Caco-2 (cell line): ENCODE measurements around the gene GPALPP1. TPM values are rescaled to one million over a fixed set of nuclear protein-coding genes. Genes with fewer than 3 reads are reported as not detected.

ENCODE experiments used
- BruUV-seq: library from RNA; stranded (reverse); fragments of 400-500 nt; replicated peaks from 2 replicates; lab custom pipeline; 2021; lab: Mats Ljungman, UMichigan
- CTCF ChIA-PET: fragments of 300-600 bp; sonication (Branson Sonifier 250); formaldehyde crosslinking; loops from one replicate; lab custom pipeline; 2022; ENCODE audit warnings: antibody characterized with exemption; lab: Charles Lee
- POLR2A ChIA-PET: fragments of 300-600 bp; sonication (Branson Sonifier 250); formaldehyde crosslinking; loops from one replicate; lab custom pipeline; 2022; ENCODE audit warnings: antibody characterized with exemption; lab: Charles Lee
- DNase-seq, 2 experiments: peaks; one replicate each; pipeline versions ENCODE4 v3.0.0 to v3.0.0-alpha.2; 2020 to 2022
- H3K27me3 ChIP-seq: replicated peaks from 2 replicates; pipeline ENCODE4 v1.6.0; 2011; ENCODE audit warnings: low read length; ENCODE audit not compliant: control insufficient read depth, insufficient read depth
- H3K36me3 ChIP-seq: 2 replicates; pipeline ENCODE4 v1.5.1; 2011; ENCODE audit warnings: low read length; ENCODE audit not compliant: control insufficient read depth, insufficient read depth
- H3K4me1 ChIP-seq: fragments of 250-450 bp; sonication (Bioruptor Pico); 2 replicates; pipeline ENCODE4 v1.5.1; 2020; ENCODE audit warnings: mild to moderate bottlenecking
- H3K4me3 ChIP-seq: 2 replicates; pipeline ENCODE4 v1.5.1; 2011; ENCODE audit warnings: low read depth, mild to moderate bottlenecking, control low read depth, low read length
- H3K9me3 ChIP-seq: fragments of 250-450 bp; sonication (Bioruptor Pico); 2 replicates; pipeline ENCODE4 v1.5.1; 2020; ENCODE audit warnings: mild to moderate bottlenecking, moderate library complexity
- H3K27ac Mint-ChIP-seq: one replicate; pipeline ENCODE4 v1.8.0; 2022; ENCODE audit warnings: mixed read lengths; ENCODE audit not compliant: unreplicated experiment
- H3K27me3 Mint-ChIP-seq: one replicate; pipeline ENCODE4 v1.8.0; 2022; ENCODE audit warnings: mixed read lengths; ENCODE audit not compliant: insufficient read depth, unreplicated experiment
- H3K36me3 Mint-ChIP-seq: one replicate; pipeline ENCODE4 v1.8.0; 2022; ENCODE audit warnings: mild to moderate bottlenecking, mixed read lengths; ENCODE audit not compliant: insufficient read depth, unreplicated experiment
- H3K4me1 Mint-ChIP-seq: one replicate; pipeline ENCODE4 v1.8.0; 2022; ENCODE audit warnings: low read depth, mixed read lengths; ENCODE audit not compliant: unreplicated experiment
- H3K4me3 Mint-ChIP-seq: one replicate; pipeline ENCODE4 v1.8.0; 2022; ENCODE audit warnings: mild to moderate bottlenecking, moderate library complexity, mixed read lengths; ENCODE audit not compliant: unreplicated experiment
- H3K9me3 Mint-ChIP-seq: one replicate; pipeline ENCODE4 v1.8.0; 2022; ENCODE audit warnings: mixed read lengths; ENCODE audit not compliant: unreplicated experiment
- intact Hi-C: fragments of 100-400 bp; cut with micrococcal nuclease; formaldehyde crosslinking; loops from one replicate; pipeline ENCODE4 v1.10.0; 2022; ENCODE audit not compliant: unreplicated experiment
- total RNA-seq: library from RNA; stranded (reverse); gene quantifications from 2 replicates; pipeline ENCODE4 v1.2.3, GENCODE V29; 2022
- TF ChIP-seq, protein P1 (sequence below), 2 experiments: fragments of 200-600 bp in 1 of 2; IDR thresholded peaks; 1 replicate in 1 of 2; 2 replicates in 1 of 2; pipeline versions ENCODE4 v1.5.1 to v1.8.0; 2011 to 2022; ENCODE audit warnings: antibody characterized with exemption in 1 of 2, control low read depth in 1 of 2, inconsistent platforms in 1 of 2, low read depth in 1 of 2, low read length in 1 of 2, mild to moderate bottlenecking in 1 of 2, moderate library complexity in 1 of 2; ENCODE audit not compliant: insufficient read depth in 1 of 2, severe bottlenecking in 1 of 2, unreplicated experiment in 1 of 2

Gene GPALPP1
- total RNA-seq, 1 experiment from 2014 or later: 36.2 TPM

DNA sequence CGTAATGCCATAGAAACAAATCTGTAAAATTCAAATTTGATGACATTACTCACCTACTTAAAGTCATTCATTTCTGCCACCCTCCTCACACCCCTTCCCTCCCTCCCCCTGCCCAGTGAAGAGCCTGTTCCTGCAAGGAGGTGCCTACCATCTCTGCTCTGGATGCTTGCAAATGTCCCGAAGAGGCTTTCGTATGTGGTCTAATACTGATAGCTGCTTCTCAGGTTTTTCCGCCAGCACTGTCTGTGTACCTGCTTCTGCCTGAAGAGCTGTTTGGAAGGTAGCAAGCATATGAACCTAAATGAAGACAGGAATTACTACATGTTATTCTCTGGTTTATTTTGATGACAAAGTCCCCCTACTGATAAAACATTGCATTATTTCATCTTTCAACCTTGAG lies 57.1 kb downstream of the GPALPP1 start:
- no peak for DNase-seq
- Histone ChIP-seq H3K36me3 (no peaks in the 10 kb centered on the region), H3K4me3 (peak overlapping the region; percentile 46; the same call in 1 of the 2 replicates), H3K9me3 (no peaks in the 10 kb centered on the region), H3K4me1 (peaks cover 18% of the 10 kb centered on the region), H3K27me3 (no peaks in the 10 kb centered on the region)
- TF ChIP-seq, protein P1, sequence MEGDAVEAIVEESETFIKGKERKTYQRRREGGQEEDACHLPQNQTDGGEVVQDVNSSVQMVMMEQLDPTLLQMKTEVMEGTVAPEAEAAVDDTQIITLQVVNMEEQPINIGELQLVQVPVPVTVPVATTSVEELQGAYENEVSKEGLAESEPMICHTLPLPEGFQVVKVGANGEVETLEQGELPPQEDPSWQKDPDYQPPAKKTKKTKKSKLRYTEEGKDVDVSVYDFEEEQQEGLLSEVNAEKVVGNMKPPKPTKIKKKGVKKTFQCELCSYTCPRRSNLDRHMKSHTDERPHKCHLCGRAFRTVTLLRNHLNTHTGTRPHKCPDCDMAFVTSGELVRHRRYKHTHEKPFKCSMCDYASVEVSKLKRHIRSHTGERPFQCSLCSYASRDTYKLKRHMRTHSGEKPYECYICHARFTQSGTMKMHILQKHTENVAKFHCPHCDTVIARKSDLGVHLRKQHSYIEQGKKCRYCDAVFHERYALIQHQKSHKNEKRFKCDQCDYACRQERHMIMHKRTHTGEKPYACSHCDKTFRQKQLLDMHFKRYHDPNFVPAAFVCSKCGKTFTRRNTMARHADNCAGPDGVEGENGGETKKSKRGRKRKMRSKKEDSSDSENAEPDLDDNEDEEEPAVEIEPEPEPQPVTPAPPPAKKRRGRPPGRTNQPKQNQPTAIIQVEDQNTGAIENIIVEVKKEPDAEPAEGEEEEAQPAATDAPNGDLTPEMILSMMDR (IDR thresholded peaks at IDR 0.05; ENCODE audit: insufficient read depth in 1 of 2, low read depth in 1 of 2, low read length in 1 of 2, severe bottlenecking in 1 of 2, unreplicated experiment in 1 of 2): no peak
- no peaks in the 10 kb centered on the region for H3K36me3 Mint-ChIP-seq
- H3K27ac Mint-ChIP-seq: no peak overlapping the region
- no TSS peak for BruUV-seq
- POLR2A ChIA-PET: interaction anchor here (0.5 to 1.0 kb wide), 2 partner anchors 295 to 1167 kb away, joined by 4 to 6 read pairs; partner anchors contain the start of genes CCDC122 and LACC1
- intact Hi-C loops: loop anchor here (10.0 kb wide), 1 partner anchor 148 kb away; no protein-coding TSS in a partner anchor
- H3K4me1 Mint-ChIP-seq: peaks cover 8% of the 10 kb centered on the region
- H3K4me3 Mint-ChIP-seq: peak overlapping the region; percentile 70
- CTCF ChIA-PET: interaction anchor here (0.5 to 2.4 kb wide), 18 partner anchors 12 to 443 kb away, joined by 3 to 21 read pairs (median 4); no protein-coding TSS in a partner anchor
- no peaks in the 10 kb centered on the region for H3K9me3 Mint-ChIP-seq
- H3K27me3 Mint-ChIP-seq: no peaks in the 10 kb centered on the region

DNA sequence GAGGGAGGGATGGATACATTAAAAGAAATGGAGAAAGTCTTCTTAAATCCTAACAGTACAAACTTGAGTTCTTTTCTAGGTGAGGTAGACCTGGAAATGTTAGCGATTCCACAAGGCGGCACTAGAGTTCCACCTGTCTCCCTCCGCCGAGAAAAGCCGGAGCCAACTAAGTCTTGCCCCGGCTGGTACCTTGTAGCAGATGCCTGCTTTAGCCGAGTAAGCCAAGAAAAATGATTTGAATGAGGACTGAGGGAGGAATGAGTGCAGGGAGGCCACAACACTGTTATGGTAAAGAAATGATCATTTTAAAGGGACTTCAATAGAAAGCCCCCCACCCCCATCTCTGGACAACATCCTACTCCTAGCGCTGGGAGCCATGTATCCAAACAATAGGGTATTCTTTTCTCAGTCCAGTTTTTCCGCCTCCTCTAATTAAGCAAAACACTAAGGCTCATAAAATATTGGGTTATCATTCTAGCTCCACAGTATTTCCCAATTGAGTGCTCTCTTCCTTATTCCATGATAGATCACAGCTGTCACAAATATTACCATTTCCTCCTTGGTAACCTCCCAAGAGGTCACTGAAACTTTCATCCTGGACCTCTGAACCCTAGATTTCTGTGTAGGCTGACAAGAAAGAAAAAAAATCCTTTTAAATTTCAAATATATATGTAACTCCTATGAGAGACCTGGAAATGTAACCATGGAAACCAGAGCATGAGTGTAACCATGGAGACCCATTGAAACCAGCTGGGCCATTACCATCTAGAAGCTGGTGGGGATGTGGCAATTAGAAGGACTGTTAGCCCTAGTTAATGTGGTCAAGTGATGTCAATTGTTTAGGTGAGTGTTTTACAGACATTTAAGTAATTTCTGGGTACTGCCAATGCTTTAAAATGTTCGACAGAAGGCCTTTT lies 58.3 kb downstream of the GPALPP1 start:
- no peaks in the 10 kb centered on the region for H3K9me3 Mint-ChIP-seq
- H3K4me3 Mint-ChIP-seq: peak overlapping the region; percentile 70
- no peaks in the 10 kb centered on the region for H3K36me3 Mint-ChIP-seq
- intact Hi-C loops: loop anchor here (1.0 to 10.0 kb wide), 5 partner anchors 73 to 347 kb away; partner anchors contain the start of gene GTF2F2
- no peaks in the 10 kb centered on the region for H3K27me3 Mint-ChIP-seq
- H3K27ac Mint-ChIP-seq: no peak overlapping the region
- TF ChIP-seq, protein P1 (IDR thresholded peaks at IDR 0.05; ENCODE audit: insufficient read depth in 1 of 2, low read depth in 1 of 2, low read length in 1 of 2, severe bottlenecking in 1 of 2, unreplicated experiment in 1 of 2): peak; percentile 90 to 97
- DNase-seq: peak; percentile 76 to 83
- H3K27me3 ChIP-seq: no peaks in the 10 kb centered on the region
- ChIA-PET POLR2A (interaction anchor here (0.6 kb wide), 1 partner anchor 215 kb away, joined by 4 read pairs; no protein-coding TSS in a partner anchor), CTCF (interaction anchor here (0.7 to 2.4 kb wide), 6 partner anchors 91 to 347 kb away, joined by 3 to 21 read pairs (median 6); no protein-coding TSS in a partner anchor)
- no TSS peak for BruUV-seq
- H3K9me3 ChIP-seq: no peaks in the 10 kb centered on the region
- peaks cover 4% of the 10 kb centered on the region for H3K4me1 Mint-ChIP-seq
- H3K4me1 ChIP-seq: peaks cover 12% of the 10 kb centered on the region
- peak overlapping the region; percentile 46 for H3K4me3 ChIP-seq
- no peaks in the 10 kb centered on the region for H3K36me3 ChIP-seq

DNA sequence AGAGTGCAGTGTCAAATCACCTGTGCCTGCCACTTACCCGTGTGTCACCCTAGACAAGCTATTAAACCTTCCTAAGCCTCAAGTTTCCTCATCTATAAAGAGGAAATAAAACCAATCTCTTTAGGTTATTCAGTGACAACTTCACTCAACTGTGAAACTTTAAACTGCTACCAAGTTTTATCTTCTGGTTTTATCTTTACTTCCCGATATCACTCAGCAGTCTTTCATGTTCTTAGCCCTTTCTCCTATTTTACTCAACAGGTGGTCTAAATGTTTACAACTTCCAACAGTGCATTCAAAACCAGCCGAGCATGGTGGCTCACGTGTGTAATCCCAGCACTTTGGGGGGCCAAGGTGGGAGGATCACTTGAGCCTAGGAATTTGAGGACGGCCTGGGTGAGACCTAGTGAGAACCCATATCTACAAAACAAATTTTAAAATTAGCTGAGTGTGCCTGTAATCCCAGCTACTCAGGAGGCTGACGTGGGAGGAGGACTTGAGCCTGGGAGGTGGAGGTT lies 59.6 kb downstream of the GPALPP1 start:
- Histone ChIP-seq H3K4me1 (peaks cover 7% of the 10 kb centered on the region; the same call in 1 of the 2 replicates), H3K36me3 (no peaks in the 10 kb centered on the region), H3K9me3 (no peaks in the 10 kb centered on the region), H3K27me3 (no peaks in the 10 kb centered on the region), H3K4me3 (no peak overlapping the region)
- POLR2A ChIA-PET: no interaction called here
- no peak overlapping the region for H3K4me3 Mint-ChIP-seq
- no peaks in the 10 kb centered on the region for H3K36me3 Mint-ChIP-seq
- TF ChIP-seq, protein P1 (IDR thresholded peaks at IDR 0.05; ENCODE audit: insufficient read depth in 1 of 2, low read depth in 1 of 2, low read length in 1 of 2, severe bottlenecking in 1 of 2, unreplicated experiment in 1 of 2): no peak
- DNase-seq: no peak
- no TSS peak for BruUV-seq
- CTCF ChIA-PET: interaction anchor here (0.5 kb wide), 1 partner anchor 262 kb away, joined by 6 read pairs; no protein-coding TSS in a partner anchor
- H3K27ac Mint-ChIP-seq: no peak overlapping the region
- H3K27me3 Mint-ChIP-seq: no peaks in the 10 kb centered on the region
- no peaks in the 10 kb centered on the region for H3K4me1 Mint-ChIP-seq
- intact Hi-C loops: loop anchor here (10.0 kb wide), 1 partner anchor 146 kb away; no protein-coding TSS in a partner anchor
- H3K9me3 Mint-ChIP-seq: no peaks in the 10 kb centered on the region
